Omental fat pad (tissue), 4 donors: ENCODE measurements around the gene ASPDH. TPM values are rescaled to one million over a fixed set of nuclear protein-coding genes. Genes with fewer than 3 reads are reported as not detected.

Experiments
- ATAC-seq: fragments of 150-250 bp; one replicate; pipeline ENCODE4 v1.9.1; 2016; ENCODE audit warnings: mild to moderate bottlenecking, moderate library complexity; ENCODE audit not compliant: low FRiP score
- DNase-seq: peaks from one replicate; pipeline ENCODE4 v3.0.0-alpha.2; 2019; ENCODE audit warnings: low spot score
- CTCF ChIP-seq, 3 donors: fragments of 450-650 bp; IDR thresholded peaks; one replicate each; pipeline ENCODE4 v1.5.1; 2016 to 2017; ENCODE audit warnings: antibody characterized with exemption in 3 of 3, mild to moderate bottlenecking in 3 of 3, moderate library complexity in 2 of 3
- total RNA-seq, 4 donors: library from RNA; depleted of rRNA; stranded (reverse); fragments of >200 nt; gene quantifications; one replicate each; pipeline ENCODE4 v1.1.0, GENCODE V29; 2016

ASPDH gene
- total RNA-seq, 4 donors from 2014 or later = not detected

- ATAC-seq (no peak), DNase-seq (no peak)
- TF ChIP-seq CTCF (IDR thresholded peaks at IDR 0.05) = no peak
Observed at GRCh38 chr19:50547385-50548190, 33.9 kb upstream of the ASPDH start.

- DNase-seq (no peak), ATAC-seq (no peak)
- no peak for TF ChIP-seq CTCF (IDR thresholded peaks at IDR 0.05)
Observed at GRCh38 chr19:50546527-50547221, 33.0 kb upstream of the ASPDH start.

- ATAC-seq = no peak
- TF ChIP-seq CTCF (IDR thresholded peaks at IDR 0.05) = no peak
- no peak for DNase-seq
Observed at GRCh38 chr19:50542943-50543342, 29.2 kb upstream of the ASPDH start.

GRCh38 chr19:50537769-50538230 lies 24.1 kb upstream of the ASPDH start:
- ATAC-seq = no peak
- TF ChIP-seq CTCF (IDR thresholded peaks at IDR 0.05) = no peak
- peak; percentile 57 for DNase-seq

- no peak for ATAC-seq
- TF ChIP-seq CTCF (IDR thresholded peaks at IDR 0.05) = no peak
- DNase-seq = no peak
Observed at GRCh38 chr19:50537306-50537685, 23.6 kb upstream of the ASPDH start.

- ATAC-seq = no peak
- no peak for TF ChIP-seq CTCF (IDR thresholded peaks at IDR 0.05)
- no peak for DNase-seq
Observed at GRCh38 chr19:50536662-50537305, 23.1 kb upstream of the ASPDH start.
